Heart left ventricle (tissue), 16 donors: ENCODE data around the gene IRS4. TPM values are rescaled to one million over a fixed set of nuclear protein-coding genes. Genes with fewer than 3 reads are reported as not detected.

Source experiments
- ATAC-seq, 4 donors: fragments of 200-7000 bp; cut with Tn5 transposase; one replicate each; pipeline ENCODE4 v1.9.1; 2020 to 2022; ENCODE audit warnings: moderate library complexity in 4 of 4, mild to moderate bottlenecking in 3 of 4, moderate number of reproducible peaks in 1 of 4
- DNase-seq, 5 donors: peaks; one replicate each; pipeline ENCODE4 v3.0.0-alpha.2; 2020
- H3K27ac ChIP-seq, 12 donors: fragments of 200-600 bp; sonication (generic) in 4 of 12; one replicate each; pipeline versions ENCODE4 v1.5.0 to v1.8.0; 2016 to 2022; ENCODE audit warnings: mild to moderate bottlenecking in 2 of 12
- H3K27me3 ChIP-seq, 9 donors: fragments of 200-600 bp; sonication (generic) in 2 of 9; one replicate each; pipeline versions ENCODE4 v1.5.1 to v1.8.0; 2016 to 2022; ENCODE audit warnings: mild to moderate bottlenecking in 3 of 9
- H3K36me3 ChIP-seq, 9 donors: fragments of 200-600 bp; sonication (generic) in 2 of 9; one replicate each; pipeline versions ENCODE4 v1.5.0 to v1.8.0; 2018 to 2022; ENCODE audit warnings: mild to moderate bottlenecking in 2 of 9
- H3K4me1 ChIP-seq, 12 donors: fragments of 200-600 bp; sonication (generic) in 4 of 12; one replicate each; pipeline versions ENCODE4 v1.5.0 to v1.8.0; 2016 to 2022; ENCODE audit warnings: mild to moderate bottlenecking in 3 of 12
- H3K4me3 ChIP-seq, 12 donors: fragments of 200-600 bp; sonication (generic) in 4 of 12; one replicate each; pipeline versions ENCODE4 v1.5.0 to v1.8.0; 2017 to 2022; ENCODE audit warnings: mild to moderate bottlenecking in 9 of 12, moderate library complexity in 4 of 12
- H3K9me3 ChIP-seq, 12 donors: fragments of 200-600 bp; sonication (generic) in 4 of 12; one replicate each; pipeline versions ENCODE4 v1.5.0 to v1.8.0; 2016 to 2022; ENCODE audit warnings: mild to moderate bottlenecking in 1 of 12
- CTCF ChIP-seq, 12 donors: fragments of 200-600 bp; sonication (generic) in 4 of 12; IDR thresholded peaks; one replicate each; pipeline versions ENCODE4 v1.5.0 to v1.8.0; 2018 to 2022; ENCODE audit warnings: antibody characterized with exemption in 12 of 12, mild to moderate bottlenecking in 5 of 12
- POLR2A ChIP-seq, 2 donors: fragments of 450-650 bp; IDR thresholded peaks; one replicate each; pipeline ENCODE4 v1.6.1; 2017; ENCODE audit warnings: antibody characterized with exemption in 2 of 2, mild to moderate bottlenecking in 2 of 2, moderate library complexity in 2 of 2
- WGBS, 4 donors: extraction: QIAGEN DNeasy Blood & Tissue Kit in 2 of 4; methylation state at CpG; one replicate each; pipeline versions ENCODE4 v1.1.5 to v1.1.7; 2013 to 2018; 5-methylcytosine and 5-hydroxymethylcytosine counted together
- intact Hi-C, 10 donors: fragments of 100-400 bp; cut with DNase I; formaldehyde crosslinking; loops; one replicate each; pipeline versions ENCODE4 v1.11.1 to v1.14.2; 2022
- polyA plus RNA-seq, 2 donors: library from polyadenylated mRNA; stranded (reverse); fragments of 200-250 nt; gene quantifications; one replicate each; pipeline ENCODE4 v1.2.3, GENCODE V29; 2013
- total RNA-seq, 9 donors: library from RNA; depleted of rRNA in 2 of 9; stranded (reverse); fragments of >200 nt in 2 of 9; fragmentation: NEBNext Ultra II Directional in 3 of 9; extraction: Animal tissue kit (Norgen Biotek cat#: 25700) in 3 of 9; gene quantifications; one replicate each; pipeline versions ENCODE4 v1.1.0 to v1.2.4, GENCODE V29; 2016 to 2023
- donor health status: ischemic (EF 13 %, LVEDD 7.1; RV severe dilation, severe dysfunction).
- donor health status: healthy with polysubstance abuse.
- donor health status: DM: no; HTN: yes; CAD: no.
- donor health status: DM: no; HTN: no; CAD: no.
- donor health status: ischemic (EF 25% LVEDD 6.9; RV normal size, moderate dysfunction).
- donor health status: ischemic (EF 25% LVEDD 5.7; RV mildly dilated, moderate dysfunction).
- donor health status: healthy.
- donor health status: DM: yes; HTN: yes; CAD: no.
- donor health status: ischemic (EF 35%, LVEDD 5.7; RV mildly dilated, moderate dysfunction).
- donor health status: nonischemic (EF 11% LVEDD 7.7; RV severe dilation, severe dysfunction).
- donor health status: DM: yes; HTN: yes; CAD: no.
- donor health status: PGD.
- donor health status: ischemic (EF 29% LVEDD 5.4; RV normal size, mild dysfunction).
- donor health status: nonischemic (EF 23%, LVEDD 6.1; RV moderate dilation, normal function).

Gene IRS4
- total and polyA plus RNA-seq, 11 donors: 0.11 TPM; not detected in 10

- Histone ChIP-seq H3K4me1 (no peaks in the 10 kb centered on the region), H3K27ac (no peak overlapping the region), H3K9me3 (peaks cover 0 to 19% (median 0%) of the 10 kb centered on the region in 12 donors), H3K36me3 (no peaks in the 10 kb centered on the region), H3K4me3 (no peak overlapping the region), H3K27me3 (peaks cover 0 to 14% (median 0%) of the 10 kb centered on the region in 9 donors)
- WGBS, 4 donors: 58 to 87% (median 77%) methylated on average over 1 of the region's 1 CpG
- DNase-seq (no peak), ATAC-seq (no peak)
- TF ChIP-seq POLR2A (IDR thresholded peaks at IDR 0.05) (no peak), CTCF (IDR thresholded peaks at IDR 0.05) (no peak)
- intact Hi-C loops: no loop called here
Measured at GRCh38 chrX:108712886-108713285, 23.5 kb downstream of the IRS4 start.

GRCh38 chrX:108704839-108705238 is 31.5 kb downstream of the IRS4 start:
- ATAC-seq (no peak), DNase-seq (no peak)
- no peak for TF ChIP-seq POLR2A (IDR thresholded peaks at IDR 0.05)
- no peak for TF ChIP-seq CTCF (IDR thresholded peaks at IDR 0.05)
- WGBS, 4 donors: 68 to 94% (median 83%) methylated on average over 2 of the region's 2 CpGs
- Histone ChIP-seq H3K4me1 (no peaks in the 10 kb centered on the region), H3K36me3 (no peaks in the 10 kb centered on the region), H3K9me3 (no peaks in the 10 kb centered on the region), H3K27ac (no peak overlapping the region), H3K4me3 (no peak overlapping the region), H3K27me3 (peaks cover 0 to 5% (median 0%) of the 10 kb centered on the region in 9 donors)
- intact Hi-C loops: loop anchor here in 1 of 10 donors (10.0 kb wide), 1 partner anchor 770 kb away; no protein-coding TSS in a partner anchor

GRCh38 chrX:108702530-108702929 is 33.8 kb downstream of the IRS4 start:
- intact Hi-C loops: loop anchor here in 1 of 10 donors (10.0 kb wide), 1 partner anchor 772 kb away; no protein-coding TSS in a partner anchor

DNA sequence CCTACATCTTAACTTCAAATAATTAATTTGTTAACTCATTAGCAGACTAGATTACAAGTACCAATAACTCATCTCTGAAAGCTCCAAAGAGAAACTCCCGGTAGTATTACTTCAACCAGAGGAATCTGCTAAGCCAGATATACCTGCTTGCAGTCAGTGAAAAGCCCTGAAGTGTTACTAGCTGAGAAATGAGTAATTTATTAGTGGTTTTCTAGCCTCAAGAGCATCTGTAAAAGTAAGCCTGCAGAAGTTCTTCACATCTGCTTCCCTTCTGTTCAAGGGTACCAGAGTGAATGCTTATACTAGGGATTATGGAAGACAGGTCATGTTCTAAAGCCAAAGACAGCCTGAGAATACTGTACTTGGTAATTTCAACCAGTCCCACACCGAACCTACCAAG is 34.7 kb downstream of the IRS4 start:
- intact Hi-C loops: loop anchor here in 1 of 10 donors (10.0 kb wide), 1 partner anchor 773 kb away; no protein-coding TSS in a partner anchor
- H3K27me3 ChIP-seq: no peaks in the 10 kb centered on the region
- no peak for DNase-seq
- peaks cover 0 to 3% (median 0%) of the 10 kb centered on the region in 9 donors for H3K36me3 ChIP-seq
- no peaks in the 10 kb centered on the region for H3K9me3 ChIP-seq
- H3K27ac ChIP-seq: no peak overlapping the region
- TF ChIP-seq CTCF (IDR thresholded peaks at IDR 0.05) (no peak), POLR2A (IDR thresholded peaks at IDR 0.05) (no peak)
- H3K4me1 ChIP-seq: no peaks in the 10 kb centered on the region
- ATAC-seq: no peak
- WGBS, 4 donors: 78 to 94% (median 84%) methylated on average over 2 of the region's 2 CpGs
- no peak overlapping the region for H3K4me3 ChIP-seq

More at GRCh38 chrX:108702530-108702929, 33.8 kb downstream of the IRS4 start:
- no peaks in the 10 kb centered on the region for H3K27me3 ChIP-seq
- H3K4me3 ChIP-seq: no peak overlapping the region
- no peaks in the 10 kb centered on the region for H3K4me1 ChIP-seq
- WGBS, 4 donors: 7 to 11% (median 10%) methylated on average over 1 of the region's 1 CpG
- H3K27ac ChIP-seq: no peak overlapping the region
- no peaks in the 10 kb centered on the region for H3K36me3 ChIP-seq
- ATAC-seq: no peak
- no peaks in the 10 kb centered on the region for H3K9me3 ChIP-seq
- TF ChIP-seq POLR2A (IDR thresholded peaks at IDR 0.05) (no peak), CTCF (IDR thresholded peaks at IDR 0.05) (no peak)
- DNase-seq: no peak
